A549 treated with AZD2906 at 1 μM for 4 hours (cell line): ENCODE measurements around the gene PPP2R5C. TPM values are rescaled to one million over a fixed set of nuclear protein-coding genes. Genes with fewer than 3 reads are reported as not detected.

ENCODE experiments used
- total RNA-seq: library from RNA; stranded (reverse); fragments of 200-300 nt; extraction: Qiagen RNA extraction; gene quantifications from 5 replicates; pipeline ENCODE4 v1.2.3, GENCODE V29; 2022

Gene PPP2R5C
- 58.3 to 69.3 TPM (median 62.6 TPM) in 5 replicates for total RNA-seq

DNA sequence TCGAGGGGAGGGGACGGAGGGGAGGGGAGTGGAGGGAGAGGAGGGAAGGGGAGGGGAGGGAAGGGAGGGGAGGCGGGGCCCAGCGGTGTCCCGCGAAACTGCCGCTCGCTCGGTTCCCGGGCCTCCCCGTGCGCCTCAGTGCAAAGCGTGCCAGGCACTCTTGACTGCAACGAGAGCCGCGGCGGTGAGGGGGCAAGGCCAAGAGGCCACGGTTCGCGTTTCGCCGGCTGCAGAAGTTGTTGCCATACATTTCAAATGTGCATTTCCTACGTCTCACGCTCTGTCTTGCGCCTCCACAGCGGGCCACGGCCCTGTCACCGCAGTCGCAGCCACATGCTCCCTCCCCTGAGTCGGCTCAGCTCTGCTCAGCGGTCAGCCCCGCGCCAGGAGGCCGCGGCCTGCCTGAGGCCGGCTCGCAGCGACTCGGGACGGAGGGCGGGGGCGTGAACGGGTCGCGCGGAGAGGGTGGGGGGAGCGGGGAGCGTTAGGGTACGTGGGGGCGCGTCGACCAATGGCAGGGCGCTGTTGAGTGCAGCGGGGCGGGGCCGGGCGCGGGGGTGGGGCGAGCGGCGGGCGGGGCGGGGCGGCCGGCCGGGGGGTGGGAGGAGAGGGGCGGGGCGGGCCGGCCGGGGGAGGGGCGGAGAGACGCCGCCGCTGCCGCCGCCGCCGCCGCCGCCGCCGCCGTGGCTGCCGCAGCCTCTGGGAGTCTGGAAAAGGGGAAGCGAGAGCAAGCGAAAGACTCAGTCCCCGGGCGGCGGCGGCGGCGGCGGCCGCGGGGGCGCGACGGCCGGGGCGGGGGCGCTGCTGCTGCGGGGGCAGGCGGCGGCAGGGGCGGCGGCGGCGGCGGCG is at the start of gene PPP2R5C:
Gene PPP2R5C (plus strand): TSS at position 678 of the 849 bp plus-strand sequence. CDS start 185 bp downstream, outside the sequence.

DNA sequence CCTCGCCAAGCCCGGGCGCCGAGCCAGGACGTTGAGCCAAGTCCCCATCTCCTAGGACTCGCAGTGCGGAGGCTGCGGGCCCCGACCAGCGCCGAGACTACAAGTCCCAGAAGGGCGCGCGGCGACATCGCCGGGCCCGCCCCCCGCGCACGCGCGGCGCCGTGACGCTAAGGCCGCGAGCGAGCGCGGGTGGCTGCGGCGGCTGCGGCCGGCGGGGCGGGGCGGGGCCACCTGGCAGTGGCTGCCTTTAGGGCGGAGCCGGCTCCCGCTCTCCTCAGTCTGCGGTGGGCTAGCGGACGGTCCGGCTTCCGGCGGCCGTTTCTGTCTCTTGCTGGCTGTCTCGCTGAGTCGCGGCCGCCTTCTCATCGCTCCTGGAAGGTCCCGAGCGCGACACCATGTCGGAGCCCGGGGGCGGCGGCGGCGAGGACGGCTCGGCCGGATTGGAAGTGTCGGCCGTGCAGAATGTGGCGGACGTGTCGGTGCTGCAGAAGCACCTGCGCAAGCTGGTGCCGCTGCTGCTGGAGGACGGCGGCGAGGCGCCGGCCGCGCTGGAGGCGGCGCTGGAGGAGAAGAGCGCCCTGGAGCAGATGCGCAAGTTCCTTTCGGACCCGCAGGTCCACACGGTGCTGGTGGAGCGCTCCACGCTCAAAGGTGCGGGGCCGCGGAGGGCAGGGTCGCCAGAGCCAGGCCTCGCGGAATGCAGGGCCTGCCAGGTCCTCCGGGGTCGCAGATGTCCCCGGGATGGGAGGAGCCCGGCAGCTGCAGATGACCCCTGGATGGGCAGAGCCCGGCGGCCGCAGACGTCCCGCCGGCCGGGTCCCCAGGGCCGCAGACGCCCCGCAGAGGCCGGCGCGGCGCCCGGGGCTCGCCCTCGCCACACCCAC is 203.0 kb downstream of the PPP2R5C start, which contains the start of gene DYNC1H1:
Gene DYNC1H1 (plus strand): TSS at position 277 of the 884 bp plus-strand sequence. CDS start 119 bp downstream, at position 396.

Other genes with a start within 250 kb of the PPP2R5C start
- gene DIO3, start 200.2 kb upstream of the PPP2R5C start, total RNA-seq, result 0.03 to 0.07 TPM (median 0.06 TPM) in 4 of 5 replicates, not detected in the other
- 180 to 210 TPM (median 188 TPM) in 5 replicates for gene DYNC1H1, start 202.9 kb downstream of the PPP2R5C start, total RNA-seq